ENCODE results near the gene EEA1.
"Not testable (repeated sequence)": the region's sequence is repeated elsewhere in the genome, so short reads cannot be mapped to it uniquely, and the experiment has no call there.

Gene EEA1

DNA sequence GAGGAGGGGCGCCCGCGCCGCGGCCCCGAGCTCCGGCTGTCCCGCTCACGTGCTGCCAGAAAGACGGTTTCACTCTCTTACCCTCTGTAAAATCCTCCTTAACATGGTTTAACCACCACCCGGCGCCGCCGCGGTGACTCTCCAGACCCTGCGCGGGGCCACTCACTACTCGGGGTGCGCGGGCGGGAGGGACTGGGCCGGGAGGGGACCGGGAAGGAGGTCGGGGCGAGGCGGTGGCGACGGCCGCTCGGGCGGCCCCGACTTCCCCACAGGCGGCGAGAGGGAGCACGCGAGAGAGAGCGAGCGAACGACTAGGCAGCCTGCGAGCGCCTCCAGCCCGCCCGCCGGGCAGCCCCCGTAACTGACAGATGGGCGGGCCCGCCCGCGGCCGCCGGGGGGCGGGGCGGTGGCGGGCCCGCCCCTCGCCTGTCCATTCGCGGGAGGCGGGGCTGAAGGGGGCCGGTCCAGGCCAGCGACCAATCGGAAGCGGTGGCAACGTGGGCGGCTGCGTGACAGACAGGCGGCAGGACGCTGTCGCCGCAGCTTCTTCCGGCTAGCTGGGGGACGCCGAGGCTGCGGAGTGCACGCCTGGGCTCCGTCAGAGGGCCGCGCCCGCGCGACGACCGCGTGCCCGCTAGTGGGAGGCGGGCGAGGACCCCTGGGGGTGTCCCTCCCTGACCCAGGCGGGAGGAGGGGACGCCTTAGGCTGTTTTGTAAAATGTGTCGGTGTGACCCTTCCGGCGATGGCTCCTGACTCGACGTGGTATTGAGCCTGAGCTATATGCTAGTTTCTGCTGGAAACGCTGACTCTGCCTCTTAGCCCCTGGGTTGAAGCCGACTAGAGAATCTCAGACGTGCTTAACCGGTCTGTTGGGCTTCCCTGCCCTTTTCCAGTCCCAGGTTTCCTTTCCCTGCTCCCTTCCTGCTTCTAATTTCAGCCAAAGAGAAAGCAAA is at the start of gene EEA1:
EEA1 (minus strand) TSS at position 334 of the 954 bp plus-strand sequence; CDS start at position 105, 229 bp downstream.
- peak; percentile 81 for DNase-seq

DNA sequence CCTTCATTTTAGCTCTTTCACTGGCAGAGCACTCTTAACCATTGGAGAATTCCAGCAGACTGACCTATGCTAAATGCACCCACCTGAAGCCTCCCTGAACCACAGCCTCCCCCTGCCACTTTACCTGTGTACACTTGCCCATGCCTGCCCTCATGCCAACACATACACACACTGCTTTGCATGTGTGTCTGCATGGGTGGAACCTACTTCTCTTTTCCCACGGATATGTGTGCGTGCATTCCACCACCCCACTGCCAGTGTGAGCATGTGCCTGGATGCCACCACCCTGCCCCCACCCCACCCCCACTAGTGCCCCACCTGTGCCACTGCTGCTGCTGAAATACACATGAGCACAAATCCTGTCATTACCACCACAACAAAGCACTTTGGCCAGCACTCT is 49.5 kb upstream of the EEA1 start:
- no peak for DNase-seq

DNA sequence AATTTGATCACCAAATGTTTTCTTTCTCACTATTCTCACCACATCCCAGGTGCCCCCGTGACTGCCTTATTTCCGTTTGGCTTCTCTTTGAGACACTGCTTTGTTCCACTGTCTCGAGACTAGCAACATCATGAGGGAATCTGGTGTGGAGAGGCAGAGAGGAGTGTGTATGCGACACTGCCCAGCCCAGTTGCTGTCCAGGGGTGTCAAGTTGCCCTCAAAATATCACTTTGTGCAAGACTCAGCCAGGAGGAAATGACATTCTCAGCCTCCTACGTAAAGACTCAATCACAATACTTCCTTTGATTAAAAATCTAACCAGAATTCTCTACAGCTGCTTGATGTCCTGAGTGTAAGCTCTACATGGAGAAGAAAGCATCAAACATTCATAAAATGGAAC is 48.2 kb upstream of the EEA1 start:
- DNase-seq: no peak

DNA sequence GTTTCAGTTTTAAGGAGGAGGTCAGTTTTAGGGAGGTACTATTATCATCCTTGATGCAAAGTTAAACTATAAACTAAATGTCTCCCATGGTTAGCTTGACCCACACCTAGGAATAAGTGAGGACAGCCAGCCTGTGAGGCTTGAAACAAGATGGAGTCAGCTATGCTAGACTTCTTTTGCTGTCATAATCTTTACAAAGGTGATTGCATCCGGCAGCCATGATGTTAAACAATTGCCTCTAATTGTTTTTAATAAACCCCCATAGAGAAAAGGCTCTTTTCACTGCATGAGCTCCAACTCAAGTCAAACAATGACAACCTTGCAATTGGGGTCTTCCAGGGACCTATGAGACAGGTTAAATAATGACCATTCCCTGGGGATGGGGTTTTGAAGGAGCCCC is 45.7 kb upstream of the EEA1 start:
- no peak for DNase-seq

DNA sequence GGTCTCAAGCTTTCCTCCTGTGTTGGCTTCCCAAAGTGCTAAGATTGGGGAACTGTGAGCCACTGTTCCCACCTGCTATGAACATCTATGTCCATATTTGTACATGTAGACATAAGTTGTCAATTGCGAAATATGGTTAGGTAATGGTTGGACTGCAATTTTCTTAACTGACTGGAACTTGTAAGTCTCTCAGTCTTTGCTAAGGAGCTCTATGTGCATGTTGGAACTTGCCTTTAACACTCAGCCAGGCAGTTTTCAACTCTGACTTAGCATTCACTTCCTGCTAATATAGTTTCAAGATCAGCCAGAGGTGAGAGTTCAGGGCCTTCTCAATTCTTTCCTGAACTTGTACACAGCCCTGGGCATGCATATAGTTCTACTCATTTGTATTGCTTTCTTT is 44.5 kb upstream of the EEA1 start:
- no peak for DNase-seq

DNA sequence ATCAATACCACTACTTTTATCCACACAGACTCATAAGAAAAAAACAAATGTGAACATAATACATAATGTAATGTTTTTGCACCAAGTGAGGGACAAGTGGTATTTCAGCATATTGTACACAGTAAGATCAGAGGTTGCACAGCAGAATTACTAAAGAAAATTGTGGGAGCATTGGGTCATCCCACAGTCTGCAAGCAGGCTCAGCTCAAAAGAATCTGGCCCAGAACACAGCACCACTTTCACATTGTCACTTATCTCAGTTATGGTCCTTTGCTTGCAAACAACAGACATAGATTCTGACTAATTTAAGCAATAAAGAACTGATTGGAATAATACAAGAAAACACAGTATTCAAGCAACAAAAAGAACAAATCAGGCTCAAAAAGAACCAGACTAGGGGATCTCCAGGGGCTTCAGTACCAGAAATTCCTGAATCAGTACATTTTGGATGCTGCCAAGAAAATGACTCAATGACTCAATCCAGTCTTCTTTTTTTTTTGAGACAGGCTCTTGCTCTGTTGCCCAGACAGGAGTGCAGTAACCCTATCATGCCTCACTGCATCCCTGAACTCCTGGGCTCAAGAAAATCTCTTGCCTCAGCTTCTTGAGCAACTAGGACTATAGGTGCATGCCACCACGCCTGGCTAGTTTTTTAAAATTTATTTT is 42.9 kb upstream of the EEA1 start:
- DNase-seq: no peak

DNA sequence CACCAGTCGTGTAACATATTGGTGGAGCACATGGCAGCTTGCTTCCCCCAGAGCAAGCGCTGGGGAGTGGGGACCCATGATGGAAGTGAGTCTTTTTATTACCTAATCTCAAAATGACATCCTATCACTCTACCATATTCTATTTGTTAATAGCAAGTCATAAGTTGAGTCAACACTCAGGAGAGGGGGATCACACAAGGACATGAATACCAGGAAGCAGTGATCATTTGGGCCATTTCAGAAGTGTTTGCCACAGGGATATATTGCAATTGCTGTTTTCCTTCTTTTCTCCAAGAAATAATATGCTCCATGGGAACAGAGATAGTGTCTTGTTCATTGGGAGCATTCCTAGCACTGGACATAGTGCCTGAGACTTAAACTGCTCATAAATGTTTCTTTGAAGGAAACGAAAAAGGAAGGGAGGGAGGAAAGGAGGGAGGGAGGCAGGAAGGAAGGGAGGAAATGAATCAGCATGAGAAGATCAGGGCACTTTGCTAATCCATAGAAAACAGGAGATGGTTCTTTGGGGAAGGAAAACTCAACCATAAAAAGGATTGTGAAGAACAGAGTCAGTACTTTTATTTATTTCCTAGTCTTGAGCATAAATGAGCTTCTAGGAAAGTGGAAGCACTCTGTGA is 39.2 kb upstream of the EEA1 start:
- DNase-seq: no peak

DNA sequence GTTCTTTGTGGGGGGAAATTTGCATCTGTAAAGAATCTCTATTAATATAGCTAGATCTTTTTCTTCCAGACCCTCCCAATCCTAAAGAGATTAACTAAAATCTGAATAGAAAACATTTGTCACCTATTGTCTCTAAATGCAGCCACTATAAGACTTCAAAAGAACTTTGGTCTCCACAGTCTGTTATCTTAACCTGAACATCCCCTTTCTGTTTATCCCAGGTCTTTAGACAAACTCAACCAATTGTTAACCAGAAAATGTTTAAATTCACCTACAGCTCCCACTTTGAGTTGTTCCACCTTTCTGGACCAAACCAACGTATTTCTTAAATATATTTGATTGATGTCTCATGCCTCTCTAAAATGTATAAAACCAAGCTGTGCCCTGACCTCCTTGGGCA is 35.3 kb upstream of the EEA1 start:
- DNase-seq: not testable (repeated sequence)

DNA sequence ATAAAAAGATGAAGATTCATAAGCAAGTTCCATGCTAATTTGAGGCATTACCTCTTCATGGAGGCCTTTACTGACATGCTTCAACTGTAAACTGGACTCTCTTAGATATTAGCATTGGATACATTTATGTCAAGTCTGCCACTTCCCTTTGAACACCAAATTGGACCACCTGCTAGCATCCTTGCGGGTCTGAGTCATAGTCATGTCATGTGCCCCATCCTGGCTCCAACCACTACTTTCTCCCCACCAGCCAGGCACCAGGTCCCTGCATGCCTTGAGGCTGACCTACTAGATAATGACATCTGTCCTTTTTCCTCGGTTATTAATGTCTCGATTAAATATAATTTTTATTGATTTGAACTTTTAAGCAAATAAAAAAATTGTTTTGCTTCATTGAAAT is 32.9 kb upstream of the EEA1 start:
- DNase-seq: no peak

DNA sequence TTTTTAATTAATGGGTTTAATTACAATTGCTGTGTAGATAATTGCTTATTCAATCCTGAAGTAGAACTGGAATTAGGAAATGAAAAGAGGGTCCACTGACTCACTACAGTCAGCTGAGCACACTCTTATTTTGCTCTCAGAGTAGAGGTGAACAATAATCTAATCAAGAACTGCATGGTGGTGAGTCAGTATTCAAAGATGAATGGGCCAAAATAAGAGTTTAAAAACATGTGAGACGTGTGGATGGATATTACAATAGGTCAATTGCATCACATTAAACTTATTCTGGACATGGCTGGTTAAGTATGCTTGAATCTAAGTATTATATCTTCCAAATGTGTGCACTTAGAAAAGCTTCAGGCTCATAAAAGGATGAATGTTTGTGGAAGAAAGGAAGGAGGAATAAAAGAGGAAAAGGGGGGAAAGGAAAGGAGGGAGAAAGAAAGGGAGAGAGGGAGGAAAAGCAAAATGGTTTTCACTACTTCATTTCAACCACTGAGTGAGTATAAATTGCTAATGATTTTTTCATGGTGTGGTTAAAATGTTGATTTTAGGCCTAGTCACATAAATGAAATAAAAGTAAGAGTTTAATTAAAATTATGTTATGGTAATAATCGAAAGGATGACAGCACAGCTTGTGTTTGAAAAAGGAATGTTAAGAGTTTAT is 27.0 kb upstream of the EEA1 start:
- no peak for DNase-seq

DNA sequence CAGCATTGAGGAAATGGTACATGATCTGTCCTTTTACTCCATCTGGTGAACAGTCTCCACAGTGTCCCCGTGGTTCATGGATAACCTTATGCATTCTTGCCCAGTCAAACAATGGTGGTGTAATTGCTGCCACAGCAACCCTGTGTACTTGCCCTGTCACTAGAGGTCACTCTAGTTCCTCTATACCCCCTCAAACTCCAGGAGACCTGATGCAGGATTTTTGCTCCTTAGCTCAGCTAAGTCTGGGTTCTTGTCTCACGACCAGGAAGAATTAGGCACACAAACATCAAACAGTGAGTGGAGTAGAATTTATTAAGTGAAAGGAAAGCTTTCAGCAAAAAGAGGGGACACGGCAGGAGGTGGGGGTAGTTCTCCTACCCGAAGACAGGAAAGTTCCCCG is 24.7 kb upstream of the EEA1 start:
- no peak for DNase-seq

DNA sequence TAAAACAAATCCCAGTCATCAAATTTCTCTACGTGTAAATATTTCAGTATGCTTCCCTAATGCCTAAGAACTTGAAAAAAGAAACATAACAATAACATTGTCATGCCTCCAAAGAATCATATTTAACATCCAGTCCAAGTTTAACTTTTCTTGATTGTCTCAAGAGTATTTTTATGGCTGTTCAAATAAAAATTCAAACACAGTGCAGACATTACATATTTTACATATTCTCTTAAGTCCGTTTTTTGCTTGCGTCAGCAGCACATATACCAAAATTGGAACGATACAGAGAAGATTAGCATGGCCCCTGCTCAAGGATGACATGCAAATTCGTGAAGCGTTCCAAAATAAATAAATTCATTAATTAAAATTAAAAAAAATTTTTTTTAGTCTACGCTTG is 23.3 kb upstream of the EEA1 start:
- no peak for DNase-seq

DNA sequence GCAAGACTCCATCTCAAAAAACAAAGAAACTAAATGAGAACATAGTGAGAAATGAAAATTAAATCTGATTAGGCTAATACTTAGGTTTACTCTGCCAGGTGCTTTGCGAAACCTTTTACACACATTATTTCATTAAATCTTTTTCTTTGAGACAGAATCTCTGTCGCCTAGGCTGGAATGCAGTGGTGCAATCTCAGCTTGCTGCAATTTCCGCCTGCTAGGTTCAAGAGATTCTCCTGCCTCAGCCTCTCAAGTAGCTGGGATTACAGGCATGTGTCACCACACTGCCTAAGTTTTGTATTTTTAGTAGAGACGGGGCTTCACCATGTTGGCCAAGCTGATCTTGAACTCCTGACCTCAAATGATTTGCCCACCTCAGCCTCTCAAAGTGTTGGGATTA is 21.9 kb upstream of the EEA1 start:
- DNase-seq: no peak

DNA sequence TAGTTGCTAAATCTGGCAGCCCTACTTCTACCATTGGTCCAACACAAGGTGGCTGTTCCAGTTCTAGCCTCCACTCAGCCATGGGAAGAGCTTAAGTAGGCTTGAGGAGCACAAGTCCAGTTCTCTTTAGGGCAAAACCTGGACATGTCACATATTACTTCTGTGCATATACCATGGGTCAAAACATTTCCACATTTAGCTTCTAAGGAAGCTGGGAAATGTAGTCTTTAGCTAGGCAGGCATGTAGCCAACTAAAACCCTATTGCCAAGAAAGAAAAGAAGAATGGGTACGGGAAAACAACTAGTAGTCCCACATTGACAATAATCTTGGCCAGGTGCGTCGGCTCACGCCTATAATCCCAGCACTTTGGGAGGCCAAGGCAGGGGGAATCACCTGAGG is 20.9 kb upstream of the EEA1 start:
- no peak for DNase-seq

DNA sequence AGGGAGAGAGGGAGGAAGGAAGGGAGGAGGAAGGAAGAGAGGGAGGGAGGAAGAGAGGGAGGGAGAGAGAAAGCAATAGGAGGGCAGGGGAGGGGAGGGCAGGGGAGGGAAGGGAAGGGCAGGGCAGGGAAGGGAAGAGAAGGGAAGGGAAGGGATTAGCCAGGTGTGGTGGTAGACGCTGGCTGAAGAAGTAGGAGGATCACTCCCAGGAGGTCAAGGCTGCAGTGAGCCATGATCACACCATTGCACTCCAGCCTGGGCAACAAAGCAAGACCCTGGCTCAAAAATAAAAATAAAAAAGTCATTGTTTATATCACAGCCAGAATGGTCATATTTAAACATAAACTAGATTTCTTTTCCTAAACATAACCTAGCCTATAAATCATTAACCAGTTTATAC is 20.4 kb upstream of the EEA1 start:
- DNase-seq: no peak

DNA sequence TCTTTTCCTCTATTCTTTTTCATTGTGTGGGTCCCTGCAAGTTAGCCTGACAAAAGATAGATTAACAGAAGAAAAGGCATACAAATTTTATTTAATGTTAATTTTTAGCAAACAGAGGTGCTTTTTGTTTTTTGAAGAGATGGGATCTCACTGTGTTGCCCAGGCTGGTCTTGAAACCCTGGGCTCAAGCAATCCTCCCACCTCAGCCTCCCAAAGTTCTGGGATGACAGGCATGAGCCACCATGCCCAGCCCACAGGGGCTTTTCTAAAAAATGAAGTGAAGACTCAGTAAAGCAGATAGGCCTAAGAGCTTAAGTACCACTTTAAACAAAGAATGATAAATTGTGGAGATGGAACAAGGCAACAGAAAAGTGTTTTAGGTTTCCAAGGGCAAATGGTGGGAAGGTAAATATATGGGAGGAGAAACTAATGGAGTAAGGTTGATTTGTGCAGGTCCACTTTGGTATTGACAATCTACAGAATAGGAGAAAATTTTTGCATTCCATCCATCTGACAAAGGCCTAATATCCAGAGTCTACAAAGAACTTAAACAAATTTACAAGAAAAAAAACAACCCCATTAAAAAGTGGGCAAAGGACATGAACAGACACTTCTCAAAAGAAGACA is 18.6 kb upstream of the EEA1 start:
- no peak for DNase-seq

DNA sequence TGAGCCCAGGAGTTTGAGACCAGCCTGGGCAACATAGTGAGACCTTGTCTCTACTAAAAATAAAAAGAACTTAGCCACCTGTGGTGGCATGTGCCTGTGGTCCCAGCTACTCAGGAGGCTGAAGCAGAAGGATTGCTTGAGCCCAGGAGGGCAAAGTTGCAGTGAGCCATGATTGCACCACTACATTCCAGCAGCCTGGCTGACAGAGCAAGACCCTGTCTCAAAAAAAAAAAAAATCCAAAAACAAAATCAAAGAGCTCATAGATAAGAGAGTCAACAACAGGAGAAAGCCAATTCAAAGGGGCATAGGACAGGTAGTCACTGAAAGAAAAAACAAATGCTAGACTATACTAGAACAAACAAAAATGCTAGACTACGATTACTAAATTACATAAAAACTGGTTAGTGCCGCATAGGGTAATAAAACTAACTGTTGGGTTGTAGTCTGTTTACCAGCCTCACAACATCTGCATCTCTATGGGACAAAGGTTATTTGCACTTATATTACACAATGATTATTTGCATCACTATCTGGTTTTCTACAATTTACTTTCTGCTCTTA is 16.6 kb upstream of the EEA1 start:
- no peak for DNase-seq

DNA sequence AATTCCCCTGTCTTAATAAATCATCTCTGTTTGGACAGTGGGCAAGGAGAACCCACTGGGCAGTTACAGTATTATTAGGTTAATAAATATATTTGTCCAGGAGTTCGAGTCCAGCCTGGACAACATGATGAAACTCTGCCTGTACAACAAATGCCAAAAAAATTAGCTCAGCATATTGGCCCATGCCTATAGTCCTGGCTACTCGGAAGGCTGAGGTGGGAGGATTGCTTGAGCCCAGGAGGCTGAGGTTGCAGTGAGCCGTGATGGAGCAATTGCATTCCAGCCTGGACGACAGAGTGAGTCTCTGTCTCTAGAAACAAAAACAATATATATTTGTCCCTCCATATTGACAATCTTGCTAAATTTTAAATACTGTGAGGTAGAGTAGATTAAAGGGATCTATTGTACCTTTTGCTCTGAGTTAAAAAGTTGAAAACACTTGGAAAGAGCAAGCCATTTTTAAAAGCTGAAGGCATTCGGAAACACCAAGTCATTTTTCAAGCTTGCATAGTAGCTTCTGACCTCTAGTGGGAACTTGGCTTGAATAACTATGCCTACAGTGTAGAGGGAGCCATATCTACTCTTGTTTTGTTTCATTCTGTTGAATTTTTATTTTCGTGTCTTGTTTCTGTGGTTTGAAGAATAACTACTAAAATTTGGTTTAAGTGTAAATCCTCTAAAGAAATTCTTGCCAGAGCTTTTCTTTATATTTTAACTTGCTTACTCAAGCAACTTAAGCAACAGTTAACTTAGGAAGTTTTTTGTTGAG is 14.6 kb upstream of the EEA1 start:
- DNase-seq: no peak

DNA sequence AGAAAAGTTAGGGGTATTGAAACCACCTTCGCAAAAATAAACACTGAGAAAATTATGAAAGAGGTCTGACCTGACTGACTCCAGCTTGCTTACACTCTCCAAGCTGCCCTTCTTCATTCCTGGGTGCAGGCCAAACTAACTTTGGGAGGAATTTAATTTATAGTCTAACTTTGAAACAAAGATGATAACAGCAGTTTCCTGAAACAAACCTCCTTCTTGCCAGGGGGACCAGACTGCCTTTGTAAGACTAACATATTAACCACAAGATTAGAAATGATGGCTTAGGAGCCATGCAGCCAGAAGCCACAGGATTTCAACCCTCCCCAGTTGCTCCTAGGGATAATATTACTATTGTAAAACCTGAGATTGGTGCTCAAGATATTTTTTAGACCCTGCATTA is 13.8 kb upstream of the EEA1 start:
- no peak for DNase-seq

DNA sequence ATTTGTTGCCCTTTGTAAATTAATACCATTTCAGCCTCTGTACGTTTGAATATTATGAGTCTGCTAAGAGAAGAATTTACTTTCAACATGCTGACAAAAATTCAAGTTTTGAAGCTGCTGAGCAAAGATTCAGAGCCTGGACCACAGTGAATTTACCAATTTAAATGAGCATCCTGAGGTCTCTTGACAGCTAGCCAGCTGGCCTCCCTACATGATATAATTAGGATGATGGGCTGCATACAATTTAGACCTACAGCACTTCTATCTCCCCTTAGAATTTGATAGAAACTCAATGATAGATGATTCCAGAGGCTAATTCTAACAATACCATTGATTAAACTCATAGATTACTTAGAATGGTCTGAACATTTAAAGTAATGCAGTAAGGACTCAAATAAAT is 10.0 kb upstream of the EEA1 start:
- DNase-seq: no peak

DNA sequence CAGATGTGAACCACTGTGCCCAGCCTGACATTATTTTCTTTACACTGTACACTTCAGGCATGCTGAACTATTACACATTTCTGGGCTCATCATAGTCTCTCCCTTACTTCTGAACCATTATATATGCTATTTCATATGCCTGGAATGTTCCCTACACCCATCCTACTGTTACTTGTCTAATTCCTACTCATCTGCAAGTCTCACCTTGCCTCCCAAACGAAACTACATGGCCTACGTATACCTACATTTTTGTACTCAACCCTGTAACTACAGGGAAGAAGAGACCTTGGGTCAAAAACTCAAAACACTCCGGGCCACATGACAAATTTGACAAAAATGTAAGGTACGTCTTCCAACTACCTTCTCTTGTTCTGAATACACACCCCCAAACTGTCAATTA is 9.5 kb upstream of the EEA1 start:
- DNase-seq: no peak

DNA sequence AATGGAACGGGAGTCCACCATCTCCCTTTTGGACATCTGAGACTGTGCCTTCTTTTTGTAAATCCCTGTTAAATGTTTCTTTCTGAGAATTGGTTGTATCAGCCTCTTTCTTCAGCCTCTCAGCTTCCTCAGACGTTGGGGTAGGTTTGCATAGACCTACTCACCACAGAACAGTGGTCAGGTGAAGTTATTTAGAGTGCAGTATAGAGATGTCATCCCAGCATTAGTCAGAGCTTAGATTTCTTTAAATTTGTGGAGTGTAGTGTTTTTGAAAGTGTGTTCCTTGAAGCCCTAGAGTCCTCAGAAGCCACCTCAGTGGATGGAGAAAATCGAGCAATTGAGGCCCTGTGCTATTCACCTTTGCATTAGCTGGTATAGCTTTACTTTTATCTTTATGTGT is 8.9 kb upstream of the EEA1 start:
- no peak for DNase-seq
